Embryonic facial prominence (tissue), 1 donor: ENCODE results near the gene PNPLA7.
A peak's percentile ranks its signal among the peaks of the same experiment; 100 is the strongest.
"Not testable (repeated sequence)": the region's sequence is repeated elsewhere in the genome, so short reads cannot be mapped to it uniquely, and the experiment has no call there.

ENCODE experiments used
- DNase-seq: peaks from one replicate; pipeline ENCODE4 v3.0.0-alpha.2; 2016; ENCODE audit errors: extremely low spot score

Gene PNPLA7

DNA sequence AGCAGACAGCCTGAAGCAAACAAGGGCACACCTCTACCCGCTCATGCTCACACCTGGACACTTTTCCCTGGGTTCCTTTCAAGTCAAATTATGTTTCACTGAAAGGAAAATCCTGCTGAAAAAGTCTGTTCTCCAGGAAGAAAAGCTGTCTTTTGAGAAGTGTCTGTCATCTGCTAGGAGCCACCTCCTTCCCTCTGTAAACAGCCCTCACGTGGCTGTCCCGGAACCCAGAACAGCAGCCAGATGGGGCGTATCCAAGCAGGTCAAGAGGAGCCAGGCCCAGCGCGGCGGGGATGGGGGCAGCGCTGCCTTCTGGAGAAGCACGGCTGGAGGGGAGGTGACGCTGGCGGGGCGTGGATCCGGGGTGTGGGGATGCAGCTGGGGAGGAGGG, at the start of gene PNPLA7:
PNPLA7 (minus strand) TSS at position 172 of the 391 bp plus-strand sequence. CDS start 205 bp downstream, outside the sequence.
- DNase-seq: peak; percentile 32

- no peak for DNase-seq
Measured at GRCh38 chr9:137598943-137599342, 48.7 kb upstream of the PNPLA7 start.

- not testable (repeated sequence) for DNase-seq
Measured at GRCh38 chr9:137596577-137596976, 46.4 kb upstream of the PNPLA7 start.

DNA sequence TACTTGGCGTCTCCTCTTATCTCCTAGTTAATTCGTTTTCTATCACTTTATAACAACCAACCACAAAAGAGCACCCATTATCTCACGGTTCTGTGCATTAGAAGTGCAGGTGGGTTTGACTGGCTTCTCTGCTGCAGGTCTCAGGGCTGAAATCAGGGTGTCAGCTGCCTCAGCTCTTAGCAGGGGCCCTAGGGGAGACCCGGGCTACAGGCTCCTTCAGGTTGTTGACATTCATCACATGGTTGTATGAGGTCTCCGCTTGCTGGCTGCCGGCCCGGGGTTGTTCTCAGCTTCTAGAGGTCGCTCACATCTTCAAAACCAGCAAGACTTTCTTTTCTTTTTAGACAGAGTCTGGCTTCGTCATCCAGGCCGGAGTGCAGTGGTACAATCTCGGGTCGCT, 43.0 kb upstream of the PNPLA7 start:
- no peak for DNase-seq

DNA sequence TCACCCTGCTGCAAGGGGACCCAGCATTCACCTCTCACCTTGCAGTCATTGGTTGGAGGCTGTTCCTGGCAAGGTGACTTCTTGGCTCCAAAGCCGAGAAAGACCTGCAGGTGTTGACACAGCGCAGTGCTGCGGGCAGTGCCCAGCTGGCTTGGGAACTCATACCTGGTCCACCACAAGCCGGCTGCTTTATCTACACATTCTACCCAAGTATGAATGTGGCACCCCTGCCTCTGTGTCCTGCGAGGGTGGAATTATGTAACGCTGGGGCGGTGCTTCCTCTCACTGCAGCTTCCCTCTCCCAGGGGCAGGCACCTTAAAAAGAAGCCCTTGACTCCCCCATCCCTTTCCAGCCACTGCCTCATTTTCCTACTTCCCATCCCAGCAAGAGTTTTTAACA, 42.6 kb upstream of the PNPLA7 start:
- DNase-seq: no peak

GRCh38 chr9:137590469-137591383, 40.5 kb upstream of the PNPLA7 start, which contains the start of gene ZMYND19:
Gene ZMYND19 (minus strand): TSS chr9:137590512. CDS start chr9:137590263, 249 bp downstream.
- peak; percentile 80 for DNase-seq

DNA sequence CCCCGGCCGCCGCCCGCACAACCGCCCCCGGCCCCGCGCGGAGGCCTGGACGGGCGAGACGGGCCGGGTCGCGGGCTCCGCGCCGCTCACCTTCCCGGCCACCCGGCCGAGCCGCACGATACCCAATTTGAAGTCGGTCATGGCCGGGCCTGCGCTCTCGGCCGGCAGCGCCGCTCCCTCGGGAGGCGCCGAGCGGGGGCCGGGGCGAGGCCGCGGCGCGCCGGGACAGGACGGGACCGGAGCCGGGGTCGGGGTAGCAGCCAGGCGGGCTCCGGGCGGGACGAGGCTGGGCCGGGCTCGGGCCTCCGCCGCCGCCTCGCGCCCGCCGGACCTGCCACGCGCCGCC, 39.9 kb upstream of the PNPLA7 start:
- DNase-seq: no peak

- DNase-seq: no peak
Measured at GRCh38 chr9:137589441-137590122, 39.4 kb upstream of the PNPLA7 start.

DNA sequence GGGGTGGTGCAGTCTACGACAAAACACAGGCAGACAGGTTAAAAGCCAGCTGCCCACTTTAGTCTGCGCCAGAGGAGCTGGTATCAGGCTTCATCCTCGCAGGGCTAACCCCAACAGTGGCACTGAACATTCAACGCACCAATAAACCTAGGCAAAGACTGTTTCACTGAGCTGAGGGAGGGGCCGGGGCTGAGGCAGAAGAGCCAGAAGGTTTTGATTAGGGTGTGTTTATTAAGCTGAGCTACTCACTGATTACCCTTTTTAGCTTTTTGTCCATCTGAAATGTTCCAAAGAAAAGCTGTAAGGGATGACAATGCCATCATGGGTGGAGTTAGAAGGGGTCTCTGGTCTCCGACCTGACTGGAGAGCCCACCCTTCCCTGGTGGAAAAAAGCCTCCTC, 38.7 kb upstream of the PNPLA7 start:
- no peak for DNase-seq

DNA sequence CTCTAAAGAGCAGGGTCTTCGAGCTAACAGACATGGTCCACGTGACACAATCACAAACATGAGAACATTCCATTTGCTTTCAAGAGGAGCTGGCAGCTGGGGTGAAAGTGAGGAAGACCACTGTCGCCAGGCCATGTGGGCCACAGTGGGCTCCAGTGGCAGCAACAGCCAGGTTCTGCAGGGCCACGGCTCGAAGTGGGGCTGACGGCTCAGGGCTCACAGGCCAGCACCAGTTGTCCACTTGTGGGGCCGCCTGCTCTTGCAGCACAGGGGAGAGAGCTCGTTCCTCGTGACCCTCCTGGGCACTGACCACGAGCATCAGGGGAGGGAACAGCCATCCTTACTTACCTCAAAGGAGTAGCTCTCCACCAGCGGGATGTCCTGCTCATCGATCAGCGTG, 38.1 kb upstream of the PNPLA7 start:
- no peak for DNase-seq

GRCh38 chr9:137586854-137587253, 36.7 kb upstream of the PNPLA7 start:
- DNase-seq: no peak

DNA sequence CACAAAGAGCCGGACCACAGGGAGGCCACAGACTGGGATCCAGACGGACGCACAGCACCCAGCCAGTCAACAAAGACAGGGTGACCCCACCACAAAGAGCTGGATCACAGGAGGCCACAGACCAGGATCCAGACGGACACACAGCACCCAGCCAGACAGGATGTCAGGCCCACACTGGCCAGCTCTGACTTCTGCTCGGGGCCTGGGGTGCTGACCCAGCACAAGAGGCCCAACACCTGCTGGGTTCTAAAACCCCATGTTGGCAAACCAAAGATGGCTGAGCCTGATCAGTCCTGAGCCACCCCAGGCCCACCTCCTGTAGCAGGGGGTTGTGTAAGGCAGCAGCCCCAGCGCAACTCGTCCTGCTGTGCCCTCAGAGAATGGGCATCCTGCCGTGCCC, 33.8 kb upstream of the PNPLA7 start:
- DNase-seq: no peak

GRCh38 chr9:137583347-137583746, 33.1 kb upstream of the PNPLA7 start:
- no peak for DNase-seq

DNA sequence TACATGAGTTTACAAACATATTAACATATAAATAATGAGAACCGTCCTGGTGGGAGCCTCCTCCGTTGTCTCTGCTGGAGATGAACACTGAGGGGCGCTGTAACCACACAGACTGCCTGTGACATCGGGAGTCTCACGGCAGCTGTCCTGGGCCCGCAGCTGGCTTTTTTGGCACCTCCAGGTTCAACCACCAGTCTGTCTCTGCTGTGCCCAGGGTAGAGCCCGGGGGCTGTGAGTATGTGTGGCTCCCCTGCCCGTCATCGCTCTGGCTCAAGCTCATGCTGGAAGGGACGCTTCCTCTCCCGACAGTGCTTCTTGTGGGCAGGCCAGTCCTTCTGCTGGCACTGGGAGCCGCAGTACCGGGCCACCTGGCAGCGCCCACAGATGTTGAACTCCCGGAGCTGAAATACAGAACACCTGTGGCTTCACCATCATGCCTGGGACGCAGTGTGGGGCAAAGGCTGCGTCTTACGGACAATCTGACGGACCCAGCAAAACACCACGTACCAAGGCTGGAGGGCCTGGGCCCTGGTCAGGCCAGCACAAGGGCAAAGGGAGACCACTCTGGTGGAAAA, 32.2 kb upstream of the PNPLA7 start:
- no peak for DNase-seq

GRCh38 chr9:137581361-137582285, 31.4 kb upstream of the PNPLA7 start:
- DNase-seq: no peak

DNA sequence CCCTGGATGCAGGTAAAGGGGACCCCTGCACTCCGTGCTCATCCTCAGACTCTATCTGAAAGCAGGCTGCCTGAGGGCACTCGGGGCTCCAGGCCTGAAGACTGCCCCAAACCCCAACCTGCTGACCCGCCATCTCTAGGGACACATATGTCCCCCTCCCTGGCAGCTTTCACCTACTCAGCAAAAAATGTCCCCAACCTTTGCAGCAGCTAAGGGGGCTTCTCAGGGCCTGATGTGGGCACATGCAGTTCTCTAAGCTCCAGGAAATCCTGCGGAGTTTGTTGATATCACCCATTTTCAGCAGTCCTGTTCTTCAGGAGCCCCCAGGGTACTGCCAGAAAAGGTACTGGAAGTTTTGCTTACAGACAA, 30.7 kb upstream of the PNPLA7 start:
- no peak for DNase-seq

DNA sequence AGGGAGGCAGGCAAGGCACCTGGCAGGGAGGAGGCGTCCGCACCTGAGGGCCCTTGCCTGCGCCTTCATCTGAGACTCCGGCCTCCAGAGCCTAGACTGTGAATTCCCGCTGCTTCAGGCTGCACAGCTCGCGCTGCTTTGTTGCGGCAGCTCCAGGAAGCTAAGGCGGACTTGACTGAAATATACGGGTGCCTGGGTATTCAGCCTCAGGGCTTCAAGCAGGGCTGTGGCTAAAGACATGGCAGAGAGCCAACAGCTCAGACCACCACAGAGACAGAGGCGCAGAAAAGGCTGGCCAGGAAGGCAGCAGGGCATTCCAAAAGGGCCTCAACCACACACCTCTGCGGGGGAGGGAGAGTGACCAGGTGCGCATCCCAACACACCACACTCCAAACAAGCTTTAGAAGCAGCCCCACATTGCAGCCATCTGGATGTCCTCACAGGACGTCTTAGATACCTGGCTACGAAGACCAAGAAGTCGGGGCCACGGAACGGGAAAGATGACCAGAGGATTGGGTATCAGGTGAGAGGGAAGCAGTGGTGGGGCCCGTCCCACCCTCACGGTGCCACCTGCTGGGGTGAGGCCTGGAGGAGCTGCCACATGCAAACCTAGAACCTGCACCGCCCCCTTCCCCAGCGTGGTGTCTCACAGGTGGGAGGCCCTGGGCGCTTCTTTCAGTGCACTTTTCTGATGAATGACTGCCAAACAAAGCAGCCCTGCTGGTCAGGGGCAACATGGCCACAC, 30.2 kb upstream of the PNPLA7 start:
- DNase-seq: no peak

- DNase-seq: no peak
Measured at GRCh38 chr9:137579259-137579604, 29.0 kb upstream of the PNPLA7 start.

- DNase-seq: peak; percentile 70
Measured at GRCh38 chr9:137578518-137579258, 28.5 kb upstream of the PNPLA7 start, which contains the start of gene DPH7. Gene DPH7 (minus strand): TSS chr9:137578925. CDS start chr9:137578777, 148 bp downstream.

- no peak for DNase-seq
Measured at GRCh38 chr9:137575716-137576411, 25.7 kb upstream of the PNPLA7 start.
